ENCODE data around the gene CIRBP. TPM values are rescaled to one million over a fixed set of nuclear protein-coding genes. Genes with fewer than 3 reads are reported as not detected.

Gene CIRBP
- total RNA-seq, 1 experiment from 2014 or later, result 136 TPM

- Histone ChIP-seq H3K4me3 (ENCODE audit: low read length) (no peak overlapping the region), H3K4me1 (ENCODE audit: insufficient read depth, low read length) (no peaks in the 10 kb centered on the region), H3K4me2 (ENCODE audit: low read length) (no peak overlapping the region), H3K9me3 (ENCODE audit: low read length) (no peaks in the 10 kb centered on the region), H3K9me2 (replicated peaks; ENCODE audit: low read length) (no peaks in the 10 kb centered on the region), H3F3A (ENCODE audit: low read length, unreplicated experiment) (no peaks in the 10 kb centered on the region), H2AFZ (ENCODE audit: low read length) (no peak overlapping the region), H3K9ac (ENCODE audit: low read length) (no peak overlapping the region), H3K27ac (ENCODE audit: low read length) (no peak overlapping the region), H3K79me2 (ENCODE audit: low read length) (no peaks in the 10 kb centered on the region), H3K27me3 (ENCODE audit: low read length) (peaks cover 38% of the 10 kb centered on the region), H3K36me3 (ENCODE audit: low read depth, low read length) (no peaks in the 10 kb centered on the region), H4K20me1 (ENCODE audit: low read length) (no peaks in the 10 kb centered on the region)
- no peak for DNase-seq
- CTCF ChIA-PET, result no interaction called here
- intact Hi-C loops (cut with micrococcal nuclease), result no loop called here
- POLR2A ChIA-PET (ENCODE audit: unreplicated experiment), result no interaction called here
- TF ChIP-seq EZH2phosphoT487 (IDR thresholded peaks at IDR 0.05; ENCODE audit: borderline replicate concordance, low read length), result no peak
- no peak for TF ChIP-seq EZH2 (IDR thresholded peaks at IDR 0.05; ENCODE audit: low read length, unreplicated experiment)
- no peak for TF ChIP-seq CTCF (conservative IDR thresholded peaks at IDR 0.05; ENCODE audit: low read depth, low read length)
- ATAC-seq, result no peak
- BruUV-seq (replicated peaks), result no TSS peak
Measured at GRCh38 chr19:1284979-1285736, 16.0 kb downstream of the CIRBP start.

- no peaks in the 10 kb centered on the region for H3K9me2 ChIP-seq (replicated peaks; ENCODE audit: low read length)
- no peak within 1 kb of the TSS for H3K9ac ChIP-seq (ENCODE audit: low read length)
- no peak for TF ChIP-seq EZH2 (IDR thresholded peaks at IDR 0.05; ENCODE audit: low read length, unreplicated experiment)
- no peak for TF ChIP-seq EZH2phosphoT487 (IDR thresholded peaks at IDR 0.05; ENCODE audit: borderline replicate concordance, low read length)
- no peak for TF ChIP-seq CTCF (conservative IDR thresholded peaks at IDR 0.05; ENCODE audit: low read depth, low read length)
- no peak within 1 kb of the TSS for H3K4me2 ChIP-seq (ENCODE audit: low read length)
- H3K4me1 ChIP-seq (ENCODE audit: insufficient read depth, low read length), result no peaks in the 10 kb centered on the region
- H3K9me3 ChIP-seq (ENCODE audit: low read length), result no peaks in the 10 kb centered on the region
- no peak for ATAC-seq
- H3K36me3 ChIP-seq (ENCODE audit: low read depth, low read length), result no peaks in the 10 kb centered on the region
- POLR2A ChIA-PET (ENCODE audit: unreplicated experiment), result no interaction called here
- no TSS peak for BruUV-seq (replicated peaks)
- intact Hi-C loops (cut with micrococcal nuclease), result no loop called here
- peaks cover 44% of the 10 kb centered on the region for H3K27me3 ChIP-seq (ENCODE audit: low read length)
- H4K20me1 ChIP-seq (ENCODE audit: low read length), result no peaks in the 10 kb centered on the region
- H3K27ac ChIP-seq (ENCODE audit: low read length), result no peak within 1 kb of the TSS
- no peak within 1 kb of the TSS for H3K4me3 ChIP-seq (ENCODE audit: low read length)
- CTCF ChIA-PET, result no interaction called here
- H3F3A ChIP-seq (ENCODE audit: low read length, unreplicated experiment), result no peaks in the 10 kb centered on the region
- H3K79me2 ChIP-seq (ENCODE audit: low read length), result no peaks in the 10 kb centered on the region
- no peak for DNase-seq
- no peak within 1 kb of the TSS for H2AFZ ChIP-seq (ENCODE audit: low read length)
Measured at GRCh38 chr19:1285737-1286360, 16.7 kb downstream of the CIRBP start, which contains the start of gene EFNA2. Gene EFNA2, plus strand, starts transcription at chr19:1285873. Its CDS starts 296 bp downstream, at chr19:1286169.
